Measurements from ENCODE around the gene DR1.
"Not testable (repeated sequence)": the region's sequence is repeated elsewhere in the genome, so short reads cannot be mapped to it uniquely, and the experiment has no call there.

Gene DR1

GRCh38 chr1:93386268-93386667 lies 40.6 kb downstream of the DR1 start:
- DNase-seq (ENCODE audit: low spot score), result not testable (repeated sequence)

- DNase-seq (ENCODE audit: low spot score), result peak; percentile 39
These were observed 48.8 kb downstream of the DR1 start for GRCh38 chr1:93394514-93394913.

DNA sequence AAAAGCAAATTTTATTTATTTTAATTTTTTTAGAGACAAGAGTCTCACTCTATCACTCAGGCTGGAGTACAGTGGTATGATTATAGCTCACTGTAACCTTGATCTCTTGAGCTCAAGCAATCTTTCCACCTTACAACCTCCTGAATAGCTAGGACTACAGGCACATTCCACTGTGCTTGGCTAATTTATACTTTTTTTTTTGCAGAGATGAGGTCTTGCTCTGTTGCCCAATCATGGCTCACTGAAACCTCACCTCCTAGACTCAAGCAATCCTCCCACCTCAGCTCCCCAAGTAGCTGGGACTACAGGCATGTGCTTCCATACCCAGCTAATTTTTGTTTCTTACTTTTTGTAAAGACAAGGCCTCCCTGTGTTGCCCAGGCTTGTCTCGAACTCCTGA lies 49.5 kb downstream of the DR1 start:
- DNase-seq (ENCODE audit: low spot score), result no peak

- no peak for DNase-seq (ENCODE audit: low spot score)
These were observed 54.1 kb downstream of the DR1 start for GRCh38 chr1:93399781-93400180.

- no peak for DNase-seq (ENCODE audit: low spot score)
These were observed 62.5 kb downstream of the DR1 start for GRCh38 chr1:93408203-93408602.

DNA sequence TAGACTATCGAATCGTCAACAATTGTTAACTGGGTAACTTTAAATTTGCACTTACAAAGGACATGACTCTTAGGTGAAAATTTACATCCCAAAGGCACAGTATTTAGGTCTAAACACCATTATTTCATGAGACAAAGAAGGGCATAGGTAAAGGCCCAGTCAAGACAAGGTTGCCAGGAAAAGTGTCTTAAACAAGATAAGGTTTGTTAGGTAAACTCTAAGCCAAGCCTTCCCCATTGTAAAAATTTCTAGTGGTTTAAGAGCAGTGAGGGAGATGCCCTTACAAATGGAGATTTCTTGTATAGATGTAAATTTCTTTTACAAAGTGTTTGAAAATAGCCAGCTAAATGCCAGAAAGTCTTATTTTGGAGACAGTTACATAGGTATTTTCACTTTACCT lies 65.3 kb downstream of the DR1 start:
- DNase-seq (ENCODE audit: low spot score), result no peak

GRCh38 chr1:93414749-93415148 lies 69.0 kb downstream of the DR1 start:
- no peak for DNase-seq (ENCODE audit: low spot score)

DNA sequence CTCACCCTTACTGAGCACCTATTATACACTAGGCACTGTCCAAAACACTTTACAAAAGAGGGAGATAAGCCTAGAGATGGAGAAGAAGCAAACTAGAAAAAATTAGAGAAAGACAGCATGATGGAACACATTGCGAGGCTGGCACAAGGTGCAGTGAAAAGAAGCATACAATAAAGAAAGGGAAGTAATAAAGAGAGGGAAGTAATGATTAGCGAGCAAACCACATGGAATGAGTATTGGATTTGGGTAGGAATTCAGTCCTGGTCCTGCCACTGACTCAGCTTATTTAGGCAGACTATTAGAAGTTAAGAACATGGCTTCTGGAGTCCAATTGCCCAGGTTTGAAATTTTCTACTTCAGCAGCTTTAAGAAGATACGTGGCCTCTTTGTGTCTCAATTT lies 69.6 kb downstream of the DR1 start:
- DNase-seq (ENCODE audit: low spot score), result no peak

- DNase-seq (ENCODE audit: low spot score), result no peak
These were observed 70.5 kb downstream of the DR1 start for GRCh38 chr1:93416183-93416582.
